GM18867 (cell line): Measurements from ENCODE around the gene RXRG.
"Not testable (repeated sequence)": the region's sequence is repeated elsewhere in the genome, so short reads cannot be mapped to it uniquely, and the experiment has no call there.

Source experiments
- ATAC-seq: cut with Tn5 transposase; IDR thresholded peaks from one replicate; pipeline ENCODE4 v1.9.1; 2021; ENCODE audit warnings: mild to moderate bottlenecking, moderate library complexity; ENCODE audit not compliant: unreplicated experiment

The RXRG gene

GRCh38 chr1:165444897-165445370, at the start of gene RXRG:
Gene RXRG (minus strand): TSS chr1:165445126. CDS start chr1:165444893, 233 bp downstream.
- no peak for ATAC-seq

GRCh38 chr1:165492845-165493373, 48.0 kb upstream of the RXRG start:
- no peak for ATAC-seq

- ATAC-seq = no peak
Observed at GRCh38 chr1:165490175-165490574, 45.2 kb upstream of the RXRG start.

- ATAC-seq = no peak
Observed at GRCh38 chr1:165487921-165488320, 43.0 kb upstream of the RXRG start.

- no peak for ATAC-seq
Observed at GRCh38 chr1:165486663-165487062, 41.7 kb upstream of the RXRG start.

- ATAC-seq = no peak
Observed at GRCh38 chr1:165485716-165486115, 40.8 kb upstream of the RXRG start.

GRCh38 chr1:165484532-165484931, 39.6 kb upstream of the RXRG start:
- no peak for ATAC-seq

GRCh38 chr1:165483412-165483811, 38.5 kb upstream of the RXRG start:
- ATAC-seq = no peak

GRCh38 chr1:165481820-165482532, 37.0 kb upstream of the RXRG start:
- no peak for ATAC-seq

GRCh38 chr1:165476776-165477175, 31.9 kb upstream of the RXRG start:
- no peak for ATAC-seq

- ATAC-seq = no peak
Observed at GRCh38 chr1:165474196-165474595, 29.3 kb upstream of the RXRG start.

- ATAC-seq = no peak
Observed at GRCh38 chr1:165473081-165473480, 28.2 kb upstream of the RXRG start.

- ATAC-seq = no peak
Observed at GRCh38 chr1:165468726-165469249, 23.9 kb upstream of the RXRG start.

- ATAC-seq = no peak
Observed at GRCh38 chr1:165468253-165468652, 23.3 kb upstream of the RXRG start.

GRCh38 chr1:165467706-165468105, 22.8 kb upstream of the RXRG start:
- ATAC-seq = no peak

- ATAC-seq = no peak
Observed at GRCh38 chr1:165463978-165464377, 19.1 kb upstream of the RXRG start.

GRCh38 chr1:165459683-165460082, 14.8 kb upstream of the RXRG start:
- ATAC-seq = not testable (repeated sequence)

GRCh38 chr1:165456861-165457260, 11.9 kb upstream of the RXRG start:
- no peak for ATAC-seq

- no peak for ATAC-seq
Observed at GRCh38 chr1:165456114-165456513, 11.2 kb upstream of the RXRG start.

GRCh38 chr1:165455111-165455510, 10.2 kb upstream of the RXRG start:
- no peak for ATAC-seq

GRCh38 chr1:165454091-165454610, 9.2 kb upstream of the RXRG start:
- ATAC-seq = no peak
